HepG2 (cell line): ENCODE results near the gene PPP1R3C.

ENCODE experiments used
- U2AF1 ChIP-seq: fragments of 200-400 bp; formaldehyde crosslinking; optimal IDR thresholded peaks from 2 replicates; pipeline ENCODE3; 2017; ENCODE audit warnings: mild to moderate bottlenecking, low read depth, low read length
- TF ChIP-seq, protein P1 (sequence below): sonication (generic); formaldehyde crosslinking; IDR thresholded peaks from 2 replicates; pipeline ENCODE4 v1.5.0; 2020; ENCODE audit warnings: missing genetic modification reagents

DNA sequence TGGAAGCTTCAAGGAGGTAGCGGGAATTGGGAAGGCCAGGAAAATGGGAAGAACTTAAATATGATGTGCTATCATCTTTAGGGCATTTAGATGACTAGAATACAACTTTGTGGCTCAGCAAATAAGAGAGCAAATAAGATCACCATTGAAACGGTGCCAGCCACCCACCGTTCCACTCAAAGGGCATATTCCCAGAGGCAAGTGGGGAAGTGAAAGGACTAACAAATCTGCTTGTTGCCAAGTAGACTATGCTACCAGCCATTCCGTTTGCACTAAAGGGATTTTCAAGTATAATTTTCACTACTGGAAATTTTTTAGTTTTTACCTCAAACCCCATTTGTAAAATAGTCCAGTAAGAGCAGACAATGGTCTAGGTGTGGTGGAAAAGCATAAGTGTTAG, 4.0 kb upstream of the PPP1R3C start:
- TF ChIP-seq U2AF1 = no peak
- TF ChIP-seq, protein P1, sequence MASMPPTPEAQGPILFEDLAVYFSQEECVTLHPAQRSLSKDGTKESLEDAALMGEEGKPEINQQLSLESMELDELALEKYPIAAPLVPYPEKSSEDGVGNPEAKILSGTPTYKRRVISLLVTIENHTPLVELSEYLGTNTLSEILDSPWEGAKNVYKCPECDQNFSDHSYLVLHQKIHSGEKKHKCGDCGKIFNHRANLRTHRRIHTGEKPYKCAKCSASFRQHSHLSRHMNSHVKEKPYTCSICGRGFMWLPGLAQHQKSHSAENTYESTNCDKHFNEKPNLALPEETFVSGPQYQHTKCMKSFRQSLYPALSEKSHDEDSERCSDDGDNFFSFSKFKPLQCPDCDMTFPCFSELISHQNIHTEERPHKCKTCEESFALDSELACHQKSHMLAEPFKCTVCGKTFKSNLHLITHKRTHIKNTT (CRISPR knock-in tag) = no peak
